ENCODE measurements around the gene JARID2. TPM values are rescaled to one million over a fixed set of nuclear protein-coding genes. Genes with fewer than 3 reads are reported as not detected.

Gene JARID2
- total RNA-seq, 1 donor: 9.1 TPM

DNA sequence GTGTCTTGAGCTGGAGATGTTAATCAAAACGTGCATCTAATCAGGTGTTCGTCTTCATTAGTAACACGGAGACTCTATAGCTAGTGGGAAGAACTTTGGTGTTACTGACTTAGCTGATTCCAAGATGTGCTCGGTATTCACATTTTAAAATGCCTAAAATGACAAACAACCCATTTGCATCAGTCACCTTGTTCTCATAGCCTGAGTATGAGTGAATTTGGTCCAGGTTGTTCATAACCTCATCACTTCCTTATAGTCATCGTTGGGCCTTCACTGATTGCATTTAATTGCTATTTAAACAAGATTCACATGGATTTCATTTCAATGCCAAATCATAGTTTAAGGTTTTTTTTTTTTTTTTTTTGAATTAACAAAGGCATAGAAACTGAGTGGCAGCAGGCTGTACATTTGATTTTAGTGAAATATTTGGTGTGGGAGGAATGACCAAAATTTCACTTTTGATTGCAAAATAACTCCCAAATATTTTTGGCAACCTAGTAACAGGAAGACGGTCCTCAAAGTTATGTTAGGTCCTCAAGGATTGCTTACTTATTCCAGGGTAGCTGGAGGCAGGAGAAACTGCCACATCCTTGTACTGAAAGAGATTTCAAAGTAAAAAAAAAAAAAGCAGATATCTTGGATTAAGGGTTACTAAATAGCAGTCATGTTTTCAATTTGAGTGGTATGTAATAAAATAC, 104.7 kb downstream of the JARID2 start:
- DNase-seq (ENCODE audit: low read depth): no peak
- H3K4me3 ChIP-seq (ENCODE audit: low read depth, low read length): no peak overlapping the region
- TF ChIP-seq, protein P1, sequence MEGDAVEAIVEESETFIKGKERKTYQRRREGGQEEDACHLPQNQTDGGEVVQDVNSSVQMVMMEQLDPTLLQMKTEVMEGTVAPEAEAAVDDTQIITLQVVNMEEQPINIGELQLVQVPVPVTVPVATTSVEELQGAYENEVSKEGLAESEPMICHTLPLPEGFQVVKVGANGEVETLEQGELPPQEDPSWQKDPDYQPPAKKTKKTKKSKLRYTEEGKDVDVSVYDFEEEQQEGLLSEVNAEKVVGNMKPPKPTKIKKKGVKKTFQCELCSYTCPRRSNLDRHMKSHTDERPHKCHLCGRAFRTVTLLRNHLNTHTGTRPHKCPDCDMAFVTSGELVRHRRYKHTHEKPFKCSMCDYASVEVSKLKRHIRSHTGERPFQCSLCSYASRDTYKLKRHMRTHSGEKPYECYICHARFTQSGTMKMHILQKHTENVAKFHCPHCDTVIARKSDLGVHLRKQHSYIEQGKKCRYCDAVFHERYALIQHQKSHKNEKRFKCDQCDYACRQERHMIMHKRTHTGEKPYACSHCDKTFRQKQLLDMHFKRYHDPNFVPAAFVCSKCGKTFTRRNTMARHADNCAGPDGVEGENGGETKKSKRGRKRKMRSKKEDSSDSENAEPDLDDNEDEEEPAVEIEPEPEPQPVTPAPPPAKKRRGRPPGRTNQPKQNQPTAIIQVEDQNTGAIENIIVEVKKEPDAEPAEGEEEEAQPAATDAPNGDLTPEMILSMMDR (IDR thresholded peaks at IDR 0.05; ENCODE audit: insufficient read depth, low read depth, low read length): no peak

DNA sequence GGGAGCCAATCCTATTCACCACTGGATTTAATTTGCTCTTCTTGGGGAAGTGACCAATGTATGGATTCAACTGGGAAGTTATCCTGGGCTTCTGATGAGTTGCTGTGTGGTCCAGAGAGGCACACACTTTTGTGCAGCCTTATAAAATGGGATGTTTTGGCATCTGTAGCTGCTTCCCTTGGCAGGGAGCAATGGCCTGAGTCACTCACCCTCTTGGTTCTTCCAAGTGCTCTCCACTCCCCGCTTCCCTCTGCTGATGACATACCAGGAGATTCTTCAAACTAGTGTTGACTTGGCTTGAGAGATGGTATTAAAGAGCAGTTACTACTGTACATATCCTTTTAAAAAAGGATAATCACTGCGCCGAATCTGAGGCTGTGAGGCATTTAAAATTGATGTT, 105.8 kb downstream of the JARID2 start:
- DNase-seq (ENCODE audit: low read depth): peak; percentile 51
- no peak overlapping the region for H3K4me3 ChIP-seq (ENCODE audit: low read depth, low read length)
- TF ChIP-seq, protein P1 (IDR thresholded peaks at IDR 0.05; ENCODE audit: insufficient read depth, low read depth, low read length): no peak

DNA sequence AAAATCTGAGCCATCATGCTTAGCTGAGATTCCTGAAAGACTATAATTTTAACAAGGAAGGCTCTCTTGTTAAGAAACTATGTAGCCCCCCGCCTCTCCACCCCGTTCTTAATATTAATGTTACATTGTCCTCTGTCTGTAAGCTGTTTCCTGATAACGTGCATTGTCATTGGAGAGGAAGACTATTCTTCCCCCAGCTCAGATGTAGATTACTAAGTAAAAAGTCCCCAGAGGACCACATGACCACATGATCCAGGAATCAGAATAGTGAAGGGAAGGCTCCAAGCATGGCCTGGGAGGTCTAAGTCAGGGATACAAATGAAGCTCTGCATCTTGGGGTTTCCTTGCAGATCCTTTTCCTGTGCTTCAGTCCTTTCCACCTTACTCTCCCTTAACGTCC, 106.4 kb downstream of the JARID2 start:
- TF ChIP-seq, protein P1 (IDR thresholded peaks at IDR 0.05; ENCODE audit: insufficient read depth, low read depth, low read length): no peak
- no peak for DNase-seq (ENCODE audit: low read depth)
- no peak overlapping the region for H3K4me3 ChIP-seq (ENCODE audit: low read depth, low read length)

DNA sequence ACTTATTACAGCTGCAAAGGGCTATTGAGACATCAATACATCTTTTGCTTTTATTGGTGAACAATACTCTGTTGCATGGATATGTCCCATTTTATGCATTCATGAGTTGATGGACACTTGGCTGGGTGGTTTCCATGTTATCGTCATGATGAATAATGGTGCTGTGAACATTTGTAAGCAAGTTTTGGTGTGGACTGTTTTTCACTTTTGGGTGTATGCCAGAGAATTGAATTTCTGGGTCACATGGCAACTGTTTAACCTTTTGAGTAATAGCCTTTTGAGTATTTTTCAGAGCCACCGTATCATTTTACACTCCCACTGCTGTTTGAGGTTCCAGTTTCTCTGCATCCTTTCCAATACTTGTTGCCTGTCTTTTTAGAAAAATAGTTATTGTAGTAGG, 107.0 kb downstream of the JARID2 start:
- no peak for DNase-seq (ENCODE audit: low read depth)
- TF ChIP-seq, protein P1 (IDR thresholded peaks at IDR 0.05; ENCODE audit: insufficient read depth, low read depth, low read length): no peak
- H3K4me3 ChIP-seq (ENCODE audit: low read depth, low read length): no peak overlapping the region

DNA sequence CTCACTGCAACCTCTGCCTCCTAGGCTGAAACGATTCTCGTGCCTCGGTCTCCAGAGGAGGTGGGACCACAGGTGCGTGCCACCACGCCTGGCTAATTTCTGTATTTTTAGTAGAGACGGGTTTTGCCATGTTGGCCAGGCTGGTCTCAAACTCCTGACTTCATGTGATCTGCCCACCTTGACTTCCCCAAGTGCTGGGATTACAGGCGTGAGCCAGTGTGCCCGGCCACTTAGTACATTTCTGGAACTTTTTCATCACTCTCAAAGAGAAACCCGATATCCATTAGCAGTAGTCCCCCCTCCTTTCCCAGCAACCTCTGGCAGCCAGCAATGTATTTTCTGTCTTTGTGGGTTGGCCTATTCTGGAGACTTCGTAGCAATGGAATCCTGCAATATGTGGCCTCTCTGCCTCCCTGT, 109.8 kb downstream of the JARID2 start:
- H3K4me3 ChIP-seq (ENCODE audit: low read depth, low read length): no peak overlapping the region
- no peak for DNase-seq (ENCODE audit: low read depth)
- TF ChIP-seq, protein P1 (IDR thresholded peaks at IDR 0.05; ENCODE audit: insufficient read depth, low read depth, low read length): no peak

DNA sequence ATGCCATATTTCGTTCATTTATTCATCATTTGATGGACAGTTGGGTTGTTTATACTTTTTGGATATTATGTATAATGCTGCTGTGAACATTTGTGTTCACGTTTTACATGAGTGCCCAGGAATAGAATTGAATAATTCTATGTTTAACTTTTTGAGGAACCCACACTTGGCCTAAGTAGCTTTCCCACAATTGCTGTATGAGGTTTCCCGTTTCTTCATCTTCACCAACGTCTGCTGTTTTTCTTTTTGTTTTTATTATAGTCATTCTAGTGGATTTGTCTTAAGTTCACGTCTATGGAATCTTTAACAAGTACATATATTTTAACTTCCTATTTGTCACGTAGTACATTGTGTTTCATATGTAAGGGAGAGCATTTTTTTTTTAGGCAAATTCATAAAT, 110.3 kb downstream of the JARID2 start:
- DNase-seq (ENCODE audit: low read depth): no peak
- no peak overlapping the region for H3K4me3 ChIP-seq (ENCODE audit: low read depth, low read length)
- TF ChIP-seq, protein P1 (IDR thresholded peaks at IDR 0.05; ENCODE audit: insufficient read depth, low read depth, low read length): no peak

DNA sequence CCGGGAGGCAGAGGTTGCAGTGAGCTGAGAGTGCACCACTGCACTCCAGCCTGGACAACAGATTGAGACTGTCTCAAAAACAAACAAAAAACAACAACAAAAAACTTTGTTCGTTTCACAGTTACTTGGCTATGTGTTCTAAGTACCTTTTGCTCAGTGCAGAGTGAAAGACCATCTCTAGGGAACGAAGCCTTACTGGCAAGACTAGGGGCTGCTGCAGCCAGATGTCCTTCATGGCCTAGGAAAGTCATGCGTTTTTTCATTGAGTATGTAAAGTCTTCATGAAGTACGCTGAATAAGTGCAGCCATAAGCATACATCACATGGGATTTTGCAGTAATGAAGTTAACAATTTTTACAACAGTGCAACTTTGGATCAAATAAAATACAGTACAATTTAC, 111.1 kb downstream of the JARID2 start:
- no peak for DNase-seq (ENCODE audit: low read depth)
- no peak overlapping the region for H3K4me3 ChIP-seq (ENCODE audit: low read depth, low read length)
- TF ChIP-seq, protein P1 (IDR thresholded peaks at IDR 0.05; ENCODE audit: insufficient read depth, low read depth, low read length): no peak
